ENCODE data around the gene CA4.

DNA sequence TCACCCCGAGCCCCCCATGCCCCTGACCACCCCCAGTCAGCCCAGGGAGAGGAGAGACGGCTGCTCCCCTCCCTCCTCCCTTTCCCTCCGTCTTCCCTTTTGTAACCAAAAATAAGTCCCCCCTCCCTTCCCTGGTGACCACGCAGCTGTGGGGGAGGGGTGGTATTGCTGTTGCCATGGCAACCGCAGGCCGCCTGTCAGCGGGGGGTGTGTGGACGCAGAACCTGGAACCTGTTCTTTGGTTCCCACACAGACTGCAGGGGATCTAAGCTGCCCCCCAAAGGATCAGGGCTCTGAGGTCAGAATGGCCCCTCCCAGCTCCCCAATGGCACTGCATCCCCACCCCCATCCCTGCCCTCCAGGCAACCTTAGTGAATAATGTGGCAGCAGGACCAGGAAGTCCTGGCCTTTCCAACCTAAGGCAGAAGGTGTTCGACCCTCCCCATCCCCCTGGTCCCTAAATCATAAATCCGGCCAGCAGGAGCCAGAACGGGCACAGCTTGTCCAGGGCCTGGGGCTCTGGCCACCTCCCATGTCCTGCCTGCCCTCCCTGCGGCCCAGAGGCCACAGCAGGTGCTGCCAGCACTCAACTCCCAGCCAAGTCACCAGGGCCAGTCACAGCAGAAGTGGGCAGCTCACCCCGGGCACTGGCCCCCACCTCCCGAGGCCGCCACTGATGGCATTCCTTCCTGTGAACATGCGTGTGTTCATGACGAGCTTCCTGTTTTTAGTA lies 12.0 kb downstream of the CA4 start:
- TF ChIP-seq, protein P1, sequence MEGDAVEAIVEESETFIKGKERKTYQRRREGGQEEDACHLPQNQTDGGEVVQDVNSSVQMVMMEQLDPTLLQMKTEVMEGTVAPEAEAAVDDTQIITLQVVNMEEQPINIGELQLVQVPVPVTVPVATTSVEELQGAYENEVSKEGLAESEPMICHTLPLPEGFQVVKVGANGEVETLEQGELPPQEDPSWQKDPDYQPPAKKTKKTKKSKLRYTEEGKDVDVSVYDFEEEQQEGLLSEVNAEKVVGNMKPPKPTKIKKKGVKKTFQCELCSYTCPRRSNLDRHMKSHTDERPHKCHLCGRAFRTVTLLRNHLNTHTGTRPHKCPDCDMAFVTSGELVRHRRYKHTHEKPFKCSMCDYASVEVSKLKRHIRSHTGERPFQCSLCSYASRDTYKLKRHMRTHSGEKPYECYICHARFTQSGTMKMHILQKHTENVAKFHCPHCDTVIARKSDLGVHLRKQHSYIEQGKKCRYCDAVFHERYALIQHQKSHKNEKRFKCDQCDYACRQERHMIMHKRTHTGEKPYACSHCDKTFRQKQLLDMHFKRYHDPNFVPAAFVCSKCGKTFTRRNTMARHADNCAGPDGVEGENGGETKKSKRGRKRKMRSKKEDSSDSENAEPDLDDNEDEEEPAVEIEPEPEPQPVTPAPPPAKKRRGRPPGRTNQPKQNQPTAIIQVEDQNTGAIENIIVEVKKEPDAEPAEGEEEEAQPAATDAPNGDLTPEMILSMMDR (tag by site-specific recombination; IDR thresholded peaks at IDR 0.05), result no peak
- TF ChIP-seq ZNF354C (tag by site-specific recombination; IDR thresholded peaks at IDR 0.05; ENCODE audit: borderline replicate concordance, low read depth), result no peak
- TF ChIP-seq, protein P2, sequence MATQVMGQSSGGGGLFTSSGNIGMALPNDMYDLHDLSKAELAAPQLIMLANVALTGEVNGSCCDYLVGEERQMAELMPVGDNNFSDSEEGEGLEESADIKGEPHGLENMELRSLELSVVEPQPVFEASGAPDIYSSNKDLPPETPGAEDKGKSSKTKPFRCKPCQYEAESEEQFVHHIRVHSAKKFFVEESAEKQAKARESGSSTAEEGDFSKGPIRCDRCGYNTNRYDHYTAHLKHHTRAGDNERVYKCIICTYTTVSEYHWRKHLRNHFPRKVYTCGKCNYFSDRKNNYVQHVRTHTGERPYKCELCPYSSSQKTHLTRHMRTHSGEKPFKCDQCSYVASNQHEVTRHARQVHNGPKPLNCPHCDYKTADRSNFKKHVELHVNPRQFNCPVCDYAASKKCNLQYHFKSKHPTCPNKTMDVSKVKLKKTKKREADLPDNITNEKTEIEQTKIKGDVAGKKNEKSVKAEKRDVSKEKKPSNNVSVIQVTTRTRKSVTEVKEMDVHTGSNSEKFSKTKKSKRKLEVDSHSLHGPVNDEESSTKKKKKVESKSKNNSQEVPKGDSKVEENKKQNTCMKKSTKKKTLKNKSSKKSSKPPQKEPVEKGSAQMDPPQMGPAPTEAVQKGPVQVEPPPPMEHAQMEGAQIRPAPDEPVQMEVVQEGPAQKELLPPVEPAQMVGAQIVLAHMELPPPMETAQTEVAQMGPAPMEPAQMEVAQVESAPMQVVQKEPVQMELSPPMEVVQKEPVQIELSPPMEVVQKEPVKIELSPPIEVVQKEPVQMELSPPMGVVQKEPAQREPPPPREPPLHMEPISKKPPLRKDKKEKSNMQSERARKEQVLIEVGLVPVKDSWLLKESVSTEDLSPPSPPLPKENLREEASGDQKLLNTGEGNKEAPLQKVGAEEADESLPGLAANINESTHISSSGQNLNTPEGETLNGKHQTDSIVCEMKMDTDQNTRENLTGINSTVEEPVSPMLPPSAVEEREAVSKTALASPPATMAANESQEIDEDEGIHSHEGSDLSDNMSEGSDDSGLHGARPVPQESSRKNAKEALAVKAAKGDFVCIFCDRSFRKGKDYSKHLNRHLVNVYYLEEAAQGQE (tag by site-specific recombination; IDR thresholded peaks at IDR 0.05), result no peak
- TF ChIP-seq ZBTB7A (tag by site-specific recombination; IDR thresholded peaks at IDR 0.05; ENCODE audit: low read depth), result no peak
- no peak for TF ChIP-seq ZBTB1 (tag by site-specific recombination; IDR thresholded peaks at IDR 0.05)
- TF ChIP-seq KLF8 (tag by site-specific recombination; IDR thresholded peaks at IDR 0.05), result no peak; the same call in 1 of the 2 replicates
- no peak for TF ChIP-seq ZNF335 (tag by site-specific recombination; conservative IDR thresholded peaks at IDR 0.05)
- no peak for TF ChIP-seq GLI4 (tag by site-specific recombination; IDR thresholded peaks at IDR 0.05)
- TF ChIP-seq, protein P3, sequence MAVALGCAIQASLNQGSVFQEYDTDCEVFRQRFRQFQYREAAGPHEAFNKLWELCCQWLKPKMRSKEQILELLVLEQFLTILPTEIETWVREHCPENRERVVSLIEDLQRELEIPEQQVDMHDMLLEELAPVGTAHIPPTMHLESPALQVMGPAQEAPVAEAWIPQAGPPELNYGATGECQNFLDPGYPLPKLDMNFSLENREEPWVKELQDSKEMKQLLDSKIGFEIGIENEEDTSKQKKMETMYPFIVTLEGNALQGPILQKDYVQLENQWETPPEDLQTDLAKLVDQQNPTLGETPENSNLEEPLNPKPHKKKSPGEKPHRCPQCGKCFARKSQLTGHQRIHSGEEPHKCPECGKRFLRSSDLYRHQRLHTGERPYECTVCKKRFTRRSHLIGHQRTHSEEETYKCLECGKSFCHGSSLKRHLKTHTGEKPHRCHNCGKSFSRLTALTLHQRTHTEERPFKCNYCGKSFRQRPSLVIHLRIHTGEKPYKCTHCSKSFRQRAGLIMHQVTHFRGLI (tag by site-specific recombination; IDR thresholded peaks at IDR 0.05), result no peak
- TF ChIP-seq, protein P4, sequence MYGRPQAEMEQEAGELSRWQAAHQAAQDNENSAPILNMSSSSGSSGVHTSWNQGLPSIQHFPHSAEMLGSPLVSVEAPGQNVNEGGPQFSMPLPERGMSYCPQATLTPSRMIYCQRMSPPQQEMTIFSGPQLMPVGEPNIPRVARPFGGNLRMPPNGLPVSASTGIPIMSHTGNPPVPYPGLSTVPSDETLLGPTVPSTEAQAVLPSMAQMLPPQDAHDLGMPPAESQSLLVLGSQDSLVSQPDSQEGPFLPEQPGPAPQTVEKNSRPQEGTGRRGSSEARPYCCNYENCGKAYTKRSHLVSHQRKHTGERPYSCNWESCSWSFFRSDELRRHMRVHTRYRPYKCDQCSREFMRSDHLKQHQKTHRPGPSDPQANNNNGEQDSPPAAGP (tag by site-specific recombination; IDR thresholded peaks at IDR 0.05), result no peak
- no peak for TF ChIP-seq KLF9 (tag by site-specific recombination; IDR thresholded peaks at IDR 0.05; ENCODE audit: low read depth)
- TF ChIP-seq ZFP69B (tag by site-specific recombination; IDR thresholded peaks at IDR 0.05), result no peak
- no peak for TF ChIP-seq TCF7L2 (IDR thresholded peaks at IDR 0.05; ENCODE audit: borderline replicate concordance, low read depth, low read length)

Data from HEK293 (cell line).